IPS DF 4.7 (cell line): ENCODE results near the gene PAX6.

ENCODE experiments used
- DNase-seq: peaks from one replicate; pipeline ENCODE4 v3.0.0-alpha.2; 2013; ENCODE audit warnings: low spot score; ENCODE audit errors: extremely low read depth

PAX6 gene

GRCh38 chr11:31822927-31823643 is 12.0 kb upstream of the PAX6 start:
- no peak for DNase-seq

GRCh38 chr11:31822175-31822926 is 11.2 kb upstream of the PAX6 start:
- no peak for DNase-seq

DNA sequence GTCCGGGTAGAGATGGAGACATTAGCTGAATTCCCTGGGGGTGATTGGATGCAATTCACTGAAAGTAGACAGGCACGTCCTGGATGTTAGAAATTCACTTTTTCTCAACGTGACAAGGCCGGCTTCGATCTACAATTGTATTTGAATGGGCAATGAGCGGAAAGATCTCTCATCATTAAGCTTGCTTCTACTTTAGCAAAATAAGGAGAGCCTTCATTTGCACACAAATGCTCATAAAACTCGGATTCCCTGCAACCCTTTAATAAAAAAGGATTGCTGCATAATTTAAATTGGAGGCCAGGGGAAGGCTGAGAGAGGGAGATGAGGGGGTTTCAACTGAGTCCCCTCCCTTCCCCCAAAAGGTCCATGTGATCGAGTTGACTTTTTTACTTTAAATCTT is 10.6 kb upstream of the PAX6 start:
- no peak for DNase-seq

DNA sequence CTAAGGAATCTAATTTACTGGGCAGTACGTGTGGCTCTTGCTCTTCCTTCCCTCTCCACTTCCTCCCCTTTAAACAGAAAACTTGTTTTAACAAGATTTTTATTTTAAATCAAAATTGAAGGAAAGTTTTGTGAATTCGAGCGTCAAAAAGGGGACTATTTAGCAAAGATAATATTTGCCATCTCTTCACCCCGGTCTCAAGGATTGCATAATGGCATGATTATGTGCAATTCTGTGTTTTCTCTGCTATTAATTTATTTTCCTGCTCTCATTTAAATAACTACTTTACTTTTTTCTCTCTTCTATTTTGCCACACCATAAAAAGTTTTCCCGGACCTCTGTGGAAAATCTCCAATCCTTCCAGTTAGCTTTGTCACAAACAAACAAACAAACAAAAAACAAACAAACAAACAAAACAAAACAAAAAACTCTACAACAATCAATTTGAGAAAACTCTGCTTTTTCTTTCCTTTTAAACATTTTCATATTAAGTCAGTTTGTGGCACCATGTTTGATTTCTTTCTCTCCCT is 10.2 kb upstream of the PAX6 start:
- no peak for DNase-seq

DNA sequence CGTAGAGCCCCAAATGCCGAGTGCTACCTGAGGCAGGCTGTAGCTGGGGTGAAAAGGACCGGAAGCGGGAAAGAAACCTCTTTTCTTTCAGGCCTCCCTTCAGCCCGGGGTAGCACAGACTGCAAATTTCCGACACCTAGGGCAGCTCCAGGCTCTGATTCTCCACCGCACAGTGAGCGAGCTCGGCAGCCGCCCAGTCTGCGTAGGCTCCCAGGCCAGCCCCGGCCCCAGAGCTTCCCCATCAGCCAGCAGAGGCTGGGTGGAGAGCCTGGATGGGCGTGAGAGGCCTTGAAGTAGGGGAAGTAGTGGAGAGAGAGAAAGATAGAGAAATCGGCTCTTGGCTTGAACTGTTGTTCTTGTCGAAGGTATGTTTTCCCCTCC is 9.3 kb upstream of the PAX6 start:
- no peak for DNase-seq

- no peak for DNase-seq
Measured at GRCh38 chr11:31819621-31820437, 8.7 kb upstream of the PAX6 start.

DNA sequence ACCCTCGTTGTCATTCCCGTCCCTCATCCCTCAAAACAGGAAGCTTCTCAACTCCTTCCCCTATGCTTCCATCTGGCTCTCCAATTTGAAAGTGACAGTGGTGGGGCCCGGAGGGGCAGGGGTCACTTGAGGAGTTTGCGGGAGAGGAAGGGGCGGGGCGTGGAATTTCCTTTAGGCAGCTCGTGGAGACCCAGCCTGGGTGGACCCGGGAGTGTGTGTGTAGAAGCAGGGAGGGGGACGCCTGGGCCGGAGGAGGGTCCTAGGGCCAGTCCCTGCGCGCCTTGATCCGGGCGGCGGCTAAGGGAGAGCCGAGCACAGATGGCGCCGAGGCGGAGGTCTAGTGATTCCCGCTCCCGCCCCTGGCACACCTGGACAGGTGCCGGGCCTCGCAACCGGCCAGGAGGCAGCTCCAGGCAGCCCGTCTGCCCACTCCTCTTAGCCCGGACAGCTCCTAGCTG is 7.8 kb upstream of the PAX6 start:
- no peak for DNase-seq

DNA sequence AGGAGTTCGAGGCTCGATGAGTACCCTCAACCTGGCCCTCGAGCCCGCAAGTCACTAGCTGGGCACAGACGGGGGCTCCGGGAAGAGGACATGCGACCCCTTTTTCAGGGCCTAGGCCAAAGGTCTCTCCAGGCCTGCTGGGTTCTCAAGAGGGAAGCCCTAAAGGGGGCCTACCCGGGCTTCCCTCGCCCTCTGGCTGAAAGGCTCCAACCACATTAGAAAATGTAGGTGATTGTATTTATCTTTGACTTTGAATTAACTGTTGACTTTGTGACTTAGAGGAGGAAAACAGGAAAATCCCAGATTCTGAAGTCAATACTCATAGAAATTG is 7.3 kb upstream of the PAX6 start:
- no peak for DNase-seq

DNA sequence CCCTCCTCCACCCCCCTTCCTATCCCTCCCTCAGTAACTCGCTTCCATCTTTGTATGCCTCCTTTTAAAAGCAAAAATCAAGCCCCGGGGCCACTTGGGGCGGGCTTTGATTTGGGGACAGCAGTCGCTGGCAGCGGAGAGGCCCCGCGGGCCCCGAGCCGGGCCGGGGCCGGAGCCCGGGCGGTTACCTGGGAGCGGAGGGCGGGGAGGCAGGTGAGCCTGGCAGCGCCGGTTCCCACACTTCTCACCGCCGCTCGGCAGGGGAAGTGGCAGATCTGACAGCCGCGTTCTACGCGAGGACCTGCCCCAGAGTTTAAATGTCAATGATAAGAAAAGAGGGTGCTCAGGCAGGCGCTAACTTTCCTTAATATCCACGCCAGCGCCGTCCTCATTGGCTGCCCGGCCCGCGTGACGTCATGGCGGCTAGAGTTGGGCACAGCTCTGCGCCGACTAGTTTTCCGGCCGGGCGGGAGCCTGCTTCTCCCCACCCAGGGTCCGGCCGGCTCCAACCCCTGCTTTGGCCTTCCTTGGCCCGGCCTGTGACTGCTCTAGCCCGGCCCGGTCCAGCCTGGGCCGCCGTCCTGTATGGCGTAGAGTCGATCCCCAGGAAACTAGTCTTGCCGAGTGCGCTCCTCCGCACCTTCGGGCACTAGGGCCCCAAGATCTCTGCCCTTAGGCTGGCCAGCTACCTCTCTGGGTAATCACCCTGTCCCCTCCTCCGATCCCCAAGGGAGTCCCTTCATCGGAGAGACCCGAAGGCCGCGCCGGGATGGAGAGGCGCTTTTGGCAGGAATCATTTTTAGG is 6.7 kb upstream of the PAX6 start:
- DNase-seq, result no peak

DNA sequence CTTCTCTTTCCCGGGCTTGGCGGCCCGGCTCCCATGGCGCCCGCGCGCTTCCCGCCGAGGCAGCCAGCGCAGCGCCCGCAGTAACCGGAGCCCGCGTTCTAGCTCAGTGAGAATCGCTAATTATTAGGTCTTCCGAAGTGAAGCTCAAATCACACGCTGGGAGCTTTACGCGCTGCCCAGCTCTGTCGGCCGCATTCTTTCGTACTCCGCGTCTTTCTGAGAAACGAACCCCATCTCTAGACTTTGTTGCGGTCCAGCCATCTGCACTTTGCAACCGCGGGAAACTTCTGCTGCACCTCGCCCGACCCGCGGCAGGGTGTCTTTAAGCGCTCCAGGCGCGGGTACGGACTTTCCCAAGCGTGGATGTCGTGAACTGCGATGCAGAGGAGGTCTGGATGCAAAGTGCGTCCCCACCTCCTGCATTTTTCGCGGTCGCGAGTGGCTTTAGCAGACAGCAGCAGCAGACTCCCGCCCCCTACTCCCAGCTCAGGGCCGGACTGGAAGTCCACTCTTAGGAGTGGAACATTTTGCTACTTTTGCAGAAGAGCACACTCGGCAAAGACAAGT is 6.0 kb upstream of the PAX6 start:
- DNase-seq, result no peak

- no peak for DNase-seq
Measured at GRCh38 chr11:31816468-31817053, 5.4 kb upstream of the PAX6 start.

DNA sequence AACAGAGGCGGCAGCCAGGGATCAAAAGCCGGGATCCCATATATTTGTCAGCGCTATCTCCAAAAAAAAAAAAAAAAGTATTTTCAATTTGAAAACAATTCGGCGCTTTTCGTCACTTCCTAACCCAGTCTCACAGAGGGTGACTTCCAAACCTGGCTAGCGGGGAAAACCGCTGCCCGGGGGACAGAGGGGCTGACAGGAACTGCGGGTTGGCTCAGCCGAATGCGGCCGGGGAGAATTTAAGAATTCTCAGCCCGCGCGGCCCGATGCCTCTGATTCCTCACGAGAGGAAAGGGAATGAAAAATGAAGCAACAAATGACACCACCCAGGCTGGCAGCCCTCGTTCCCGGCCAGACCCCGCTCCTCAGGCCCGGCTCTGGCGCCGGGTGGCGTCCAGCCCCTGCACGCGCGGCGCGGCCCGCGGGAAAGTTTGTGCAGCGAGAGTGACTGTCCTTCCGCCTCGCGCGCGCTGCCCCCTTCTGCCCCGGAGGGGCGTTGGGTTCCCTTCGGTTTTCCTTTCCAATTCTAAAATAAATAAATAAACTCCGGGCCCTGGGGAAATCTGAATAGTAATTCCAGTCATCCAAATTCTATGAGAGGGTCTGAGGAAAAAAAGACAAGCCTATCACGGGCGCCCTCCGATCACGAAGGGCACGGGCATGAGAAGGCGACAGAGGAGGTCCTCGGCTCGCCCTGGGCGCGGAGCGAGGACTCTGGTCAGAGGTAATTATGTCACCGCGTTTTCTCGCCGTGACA is 4.8 kb upstream of the PAX6 start:
- DNase-seq, result no peak

DNA sequence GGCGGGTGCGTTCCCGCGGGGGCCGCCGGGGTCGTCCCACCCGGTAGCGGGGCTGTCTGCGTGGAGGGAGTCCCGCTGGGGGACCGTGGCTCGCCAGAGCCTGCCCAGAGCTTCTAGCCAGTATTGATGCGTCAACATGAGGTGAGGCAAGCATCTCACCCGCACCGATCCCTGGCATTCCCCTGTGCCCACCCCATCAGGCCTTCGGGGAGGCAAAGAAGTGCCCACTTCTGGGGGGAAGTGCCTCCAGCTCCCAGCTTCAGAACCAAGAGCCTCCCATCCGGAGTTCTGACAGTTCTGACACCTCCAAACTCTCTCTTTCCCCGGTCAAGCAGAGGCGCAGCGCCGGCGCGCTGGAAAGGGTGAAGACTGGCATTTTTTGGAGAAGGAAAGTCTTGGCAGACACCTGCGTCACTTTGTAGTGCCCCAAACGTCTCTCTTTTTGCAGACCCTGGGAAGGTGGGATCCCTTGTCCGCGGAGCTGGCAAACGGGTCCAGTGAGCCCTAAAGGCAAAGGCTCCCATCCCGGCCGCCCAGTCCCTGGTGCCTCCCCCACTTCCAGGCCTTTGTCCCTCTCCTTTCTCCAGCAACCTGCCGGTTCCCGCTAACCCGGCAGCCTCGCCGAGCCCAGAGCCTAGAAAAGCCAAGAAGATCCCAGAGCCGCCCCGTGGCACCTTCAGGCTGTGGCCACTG is 3.2 kb upstream of the PAX6 start:
- no peak for DNase-seq

DNA sequence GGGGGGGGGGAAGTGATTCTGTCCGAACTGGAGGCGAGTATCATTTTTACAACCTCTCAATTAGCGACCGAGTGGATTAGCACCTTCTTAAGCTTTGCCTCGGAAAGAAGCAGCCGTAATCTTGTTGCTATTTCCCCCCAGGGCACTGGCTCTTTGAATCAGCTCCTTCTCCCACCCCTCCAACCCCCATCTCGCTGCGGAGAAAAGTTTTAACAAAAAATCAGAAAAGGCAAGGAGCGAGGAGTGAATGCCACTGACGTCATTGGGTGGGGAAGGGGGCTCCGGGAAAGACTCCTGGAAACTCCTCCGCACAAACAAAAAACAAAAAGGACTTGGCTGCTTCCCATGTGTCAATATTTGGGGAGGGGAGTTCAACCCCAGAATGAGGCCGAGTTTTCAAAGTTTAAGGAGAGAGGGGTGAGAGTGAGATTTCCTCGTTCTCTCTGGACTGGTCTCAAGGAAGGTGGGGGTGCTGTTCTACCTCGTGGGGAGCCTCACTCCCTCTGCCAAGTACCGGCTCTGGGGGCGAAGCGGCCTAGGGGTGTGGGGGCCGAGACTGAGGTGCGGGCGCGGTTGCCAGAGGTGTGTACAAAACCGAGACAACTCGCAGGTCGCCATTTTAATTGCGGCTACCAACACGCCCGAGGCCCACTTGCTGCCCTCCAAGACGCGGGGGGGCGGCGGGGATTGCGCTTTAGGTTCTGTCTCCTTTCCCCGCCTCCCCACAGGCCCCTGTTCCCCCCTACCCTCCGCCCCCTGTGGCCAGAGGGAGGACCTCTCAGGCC is 2.5 kb upstream of the PAX6 start:
- no peak for DNase-seq

- no peak for DNase-seq
Measured at GRCh38 chr11:31812383-31813381, 1.6 kb upstream of the PAX6 start.

GRCh38 chr11:31809857-31810778 is 1.0 kb downstream of the PAX6 start:
- no peak for DNase-seq
